HG03025 (cell line): ENCODE measurements around the gene PSMA1.
A peak's percentile ranks its signal among the peaks of the same experiment; 100 is the strongest.
"Not testable (repeated sequence)": the region's sequence is repeated elsewhere in the genome, so short reads cannot be mapped to it uniquely, and the experiment has no call there.

Experiments used
- ATAC-seq: cut with Tn5 transposase; IDR thresholded peaks from one replicate; pipeline ENCODE4 v1.9.1; 2021; ENCODE audit warnings: mild to moderate bottlenecking, moderate library complexity; ENCODE audit not compliant: unreplicated experiment, low FRiP score

Gene PSMA1

DNA sequence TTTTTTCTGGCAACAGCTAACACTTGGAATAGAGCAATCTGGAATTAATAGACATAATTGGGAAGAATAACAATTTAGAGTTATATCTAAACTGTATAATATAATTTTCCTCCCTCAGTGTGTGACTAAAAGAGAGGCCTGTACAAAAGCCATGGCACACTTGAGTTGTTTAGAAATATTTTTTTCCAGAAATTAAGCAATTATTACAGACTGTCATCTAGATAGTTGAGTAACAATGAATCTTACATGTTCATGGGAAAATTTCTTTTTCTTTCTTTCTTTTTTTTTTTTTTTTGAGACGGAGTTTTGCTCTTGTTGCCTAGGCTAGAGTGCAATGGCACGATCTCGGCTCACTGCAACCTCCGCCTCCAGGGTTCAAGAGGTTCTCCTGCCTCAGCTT is 15.0 kb upstream of the PSMA1 start:
- ATAC-seq, result not testable (repeated sequence)

DNA sequence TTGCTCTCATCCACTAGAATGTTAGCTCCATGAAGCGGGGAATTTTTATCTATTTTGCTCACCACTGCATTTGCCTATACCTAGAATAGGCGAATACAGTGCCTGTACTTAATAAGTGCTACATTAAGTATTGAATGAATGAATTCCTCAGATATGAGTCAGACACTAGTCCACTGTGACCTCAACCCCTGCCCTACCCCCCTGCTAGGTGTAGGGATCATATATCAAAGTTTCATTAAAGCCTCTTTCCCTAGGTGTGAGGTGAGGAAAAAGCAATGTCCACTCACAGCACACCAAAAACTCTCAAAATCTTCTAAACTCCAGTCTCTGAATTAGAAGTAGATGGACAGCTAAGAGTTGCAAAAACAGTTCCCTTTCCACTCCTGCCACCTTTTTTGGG is 9.8 kb upstream of the PSMA1 start:
- no peak for ATAC-seq

DNA sequence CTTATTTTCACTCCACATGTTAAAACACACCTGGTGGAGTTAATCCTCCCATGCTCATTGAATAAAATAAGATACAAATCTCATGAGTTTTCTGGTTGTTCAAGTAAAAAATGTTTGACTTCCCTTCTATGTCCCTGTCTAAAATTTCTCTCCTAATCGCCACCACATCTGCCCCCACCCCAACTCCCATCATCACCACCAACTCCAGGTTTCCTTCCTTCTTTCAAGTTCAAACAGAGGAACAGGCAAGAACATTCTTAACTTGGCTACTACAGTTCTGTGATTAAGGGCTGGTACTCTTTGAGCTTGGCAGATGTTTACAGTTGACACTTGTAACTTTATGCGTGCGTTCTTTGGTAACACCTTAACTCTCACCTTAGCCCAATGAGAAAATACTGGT is 9.1 kb upstream of the PSMA1 start:
- no peak for ATAC-seq

DNA sequence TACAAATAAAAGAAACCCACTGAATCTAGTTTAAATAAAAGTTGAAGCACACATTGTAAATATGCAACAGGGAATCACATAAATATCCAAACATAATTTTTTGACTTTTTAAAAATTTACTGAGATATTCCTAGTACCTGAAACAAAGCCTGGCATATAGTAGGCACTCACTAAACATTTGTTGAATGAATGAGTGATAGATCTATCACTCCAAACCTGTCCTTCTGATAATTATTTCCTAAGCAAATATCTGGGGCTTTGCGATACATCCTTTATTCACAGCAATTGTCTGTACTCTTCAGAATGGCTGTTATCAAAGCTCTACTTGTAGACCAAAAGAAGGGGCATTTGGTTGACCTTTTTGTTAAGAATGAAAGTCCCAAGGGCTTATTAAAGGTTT is 2.6 kb upstream of the PSMA1 start:
- no peak for ATAC-seq

DNA sequence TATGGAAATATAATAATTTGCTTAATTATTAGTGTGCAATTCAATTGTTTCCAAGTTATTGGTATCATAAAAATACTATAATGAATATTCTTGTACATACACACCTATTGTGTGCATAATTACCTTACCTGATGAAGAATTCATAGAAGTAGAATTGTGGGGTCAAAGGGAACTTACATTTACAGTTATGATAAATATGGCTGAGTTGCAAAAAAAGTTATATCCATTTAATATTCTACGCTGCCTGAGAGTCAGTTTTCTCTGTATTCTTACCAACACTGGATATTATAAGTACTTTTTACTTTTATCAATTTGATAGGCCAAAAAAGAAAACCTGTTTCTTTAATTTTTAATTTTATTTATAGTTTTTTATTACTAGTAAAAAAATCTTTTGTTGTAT is 2.1 kb upstream of the PSMA1 start:
- ATAC-seq, result no peak

DNA sequence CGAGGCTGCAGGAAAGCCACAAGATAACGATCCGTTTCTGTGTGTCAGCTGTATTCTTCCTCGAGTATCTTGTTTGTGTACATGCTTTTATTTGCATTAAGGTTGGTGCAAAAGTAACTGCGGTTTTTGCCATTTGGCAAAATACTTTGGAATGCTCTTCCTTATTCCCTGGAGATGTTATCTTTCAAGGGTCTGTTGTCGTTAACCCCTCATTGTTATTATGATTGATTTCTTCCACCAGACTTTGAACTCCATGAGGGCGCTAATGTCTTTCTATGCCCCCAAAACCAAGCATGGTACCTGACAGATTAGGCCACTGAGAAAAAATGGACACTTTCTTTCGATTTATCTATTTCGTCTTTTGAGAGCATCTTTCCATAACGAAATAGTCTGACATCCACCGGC is 563 bp upstream of the PSMA1 start:
- ATAC-seq, result no peak

DNA sequence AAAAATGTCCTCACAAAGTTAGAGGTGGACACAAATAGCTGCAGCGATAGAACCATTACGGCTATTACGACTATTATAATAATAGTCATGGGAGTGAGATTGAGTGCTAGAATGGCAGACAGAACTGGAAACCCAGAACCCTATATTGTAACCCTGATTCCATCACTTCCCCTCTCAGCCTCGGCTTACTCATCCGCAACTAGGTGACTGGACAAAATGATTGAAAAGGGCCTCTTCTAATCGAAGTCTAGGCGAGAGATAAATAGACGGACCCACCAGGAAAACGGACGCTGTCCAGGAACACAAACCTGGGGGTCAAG is 629 bp downstream of the PSMA1 start:
- ATAC-seq, result peak; percentile 11

DNA sequence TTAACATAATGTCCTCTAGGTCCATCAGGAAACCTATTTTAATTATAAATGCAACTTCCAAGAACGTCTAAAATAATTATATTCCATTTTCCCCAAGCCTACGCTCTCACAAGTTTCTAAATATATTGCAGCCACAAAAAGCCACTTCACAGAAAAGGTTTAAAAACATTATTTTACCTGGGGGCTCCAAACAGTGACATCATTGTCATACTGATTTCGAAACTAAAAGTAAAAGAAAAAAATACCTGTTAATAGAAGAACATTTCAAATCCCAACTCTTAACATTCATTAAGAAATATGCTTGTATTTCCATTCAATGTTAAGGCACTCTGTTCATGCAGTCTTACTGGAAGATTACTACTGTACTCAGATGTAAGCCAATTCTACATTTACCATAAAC is 1.4 kb downstream of the PSMA1 start:
- no peak for ATAC-seq

DNA sequence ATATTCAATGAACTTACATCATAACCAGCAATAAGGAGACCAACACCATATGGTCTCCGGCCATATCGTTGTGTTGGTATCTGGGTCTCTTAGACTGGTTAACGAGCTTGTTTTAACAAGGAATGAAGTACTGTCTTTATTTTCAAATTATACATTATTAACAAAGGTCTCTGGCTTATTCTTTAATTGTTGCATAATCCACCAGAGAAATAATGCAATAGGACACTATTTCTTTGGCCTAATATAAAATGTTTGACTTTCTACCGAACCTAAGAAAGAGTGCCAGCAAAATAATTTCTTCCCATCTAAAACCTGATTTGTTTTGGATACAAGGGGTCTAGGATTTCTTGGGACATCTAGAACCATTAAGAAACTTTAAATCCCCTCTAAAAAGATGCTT is 6.4 kb downstream of the PSMA1 start:
- ATAC-seq, result no peak

DNA sequence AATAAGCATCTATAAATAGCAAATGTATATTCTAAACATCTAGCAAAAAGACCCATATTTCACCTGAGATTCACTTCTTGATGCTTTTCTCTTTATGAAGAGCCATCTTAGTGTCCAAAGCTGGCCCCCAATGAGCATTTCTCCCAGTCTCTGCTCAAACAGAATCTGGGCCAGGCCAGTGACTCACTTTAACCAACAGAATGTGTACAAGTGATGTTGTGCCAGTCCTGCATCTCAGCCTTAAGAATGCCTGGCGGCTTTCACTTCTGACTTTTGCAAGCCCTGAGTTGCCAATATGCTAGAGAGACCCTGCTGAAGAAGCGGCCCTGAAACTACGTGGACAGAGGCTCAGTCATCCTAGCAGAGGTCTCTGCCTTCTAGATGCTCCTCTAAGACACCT is 13.7 kb downstream of the PSMA1 start:
- ATAC-seq, result no peak

DNA sequence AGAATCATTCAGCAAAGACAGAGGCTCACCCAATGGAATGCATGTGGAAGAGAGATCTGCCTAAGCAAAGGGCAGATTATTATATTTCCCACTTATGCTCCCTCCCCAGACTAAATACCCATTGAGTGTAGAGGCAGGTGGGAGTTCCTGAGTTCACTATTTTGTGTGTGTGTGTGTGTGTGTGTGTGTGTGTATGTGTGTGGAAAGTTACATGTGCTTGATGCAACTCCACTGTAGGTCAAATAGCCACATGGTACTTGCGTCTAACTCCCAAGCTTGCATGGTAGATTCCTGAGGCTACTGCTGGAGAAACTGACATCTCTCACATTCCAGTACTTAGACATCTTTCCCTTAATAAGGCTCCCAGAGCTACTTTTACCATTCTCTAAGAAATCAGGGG is 17.2 kb downstream of the PSMA1 start:
- no peak for ATAC-seq

DNA sequence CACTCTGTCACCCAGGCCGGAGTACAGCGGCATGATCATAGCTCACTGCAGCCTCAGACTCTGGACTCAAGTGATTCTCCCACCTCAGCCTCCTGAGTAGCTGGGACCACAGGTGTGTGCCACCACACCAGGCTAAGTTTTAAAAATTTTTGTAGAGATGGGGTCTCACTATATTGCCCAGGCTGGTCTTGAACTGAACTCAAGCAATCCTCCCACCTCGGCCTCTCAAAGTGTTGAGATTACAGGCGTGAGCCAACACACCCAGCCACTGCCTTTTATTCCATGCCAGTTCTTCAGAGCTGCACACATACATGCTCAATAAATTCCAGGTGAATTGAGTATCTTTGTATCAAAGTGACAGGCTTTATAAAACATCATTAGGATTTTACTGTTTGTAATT is 18.1 kb downstream of the PSMA1 start:
- ATAC-seq, result no peak

DNA sequence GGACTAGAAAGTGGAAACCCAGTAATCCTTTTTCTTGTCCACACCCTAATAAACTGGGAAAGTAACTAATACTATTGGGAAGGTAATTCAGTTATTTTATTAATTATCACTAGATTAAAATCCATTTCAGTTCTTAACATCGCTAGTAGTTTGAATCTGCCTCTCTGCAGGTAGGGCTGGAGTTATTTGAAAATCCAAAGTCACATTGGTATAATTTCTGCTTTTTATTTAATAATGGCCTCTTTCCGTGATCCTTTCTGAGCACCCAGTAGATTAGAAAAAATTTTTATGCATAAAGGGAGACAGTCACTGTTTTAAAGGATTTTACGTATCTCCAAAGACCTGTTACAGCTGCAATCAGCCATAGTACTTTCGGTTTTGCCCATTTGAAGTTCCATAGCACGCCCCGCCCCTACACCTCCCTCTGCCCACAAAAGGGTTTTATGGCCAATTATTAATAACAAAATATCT is 20.0 kb downstream of the PSMA1 start:
- peak; percentile 59 for ATAC-seq

DNA sequence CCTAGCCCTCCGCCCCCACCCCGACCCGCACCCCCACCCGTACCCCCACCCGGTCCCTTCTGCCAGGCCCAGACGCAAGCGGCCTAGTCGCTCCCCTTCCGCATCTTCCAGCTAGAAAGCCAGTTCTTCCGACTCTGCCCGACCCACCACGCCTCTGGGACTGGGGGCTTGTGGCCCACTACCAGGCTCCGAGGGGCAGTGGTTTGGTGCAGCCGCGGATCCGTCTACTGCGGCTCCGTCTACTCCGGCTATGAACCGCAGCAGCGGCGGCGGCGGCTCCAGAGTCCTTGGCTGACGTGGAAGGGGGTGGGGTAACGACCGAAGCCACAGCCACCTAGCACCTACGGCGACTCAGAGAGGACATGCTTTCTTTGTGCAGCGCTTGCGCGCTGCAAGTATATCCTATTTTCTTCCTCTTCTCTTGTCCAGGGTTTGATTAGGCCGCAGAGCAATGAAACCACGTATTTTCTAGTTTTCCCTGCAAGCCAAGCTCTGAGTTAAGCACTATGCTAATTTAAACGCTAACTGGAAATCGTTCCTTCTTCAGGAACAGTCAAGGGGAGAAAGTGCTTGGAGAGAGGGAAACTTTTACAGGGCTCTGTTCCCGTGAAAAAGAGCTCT is 20.5 kb downstream of the PSMA1 start, which contains the start of gene COPB1:
Gene COPB1, minus strand, starts transcription at position 252 of the 621 bp plus-strand sequence. CDS start 883 bp downstream, outside the sequence.
- peak; percentile 85 for ATAC-seq

DNA sequence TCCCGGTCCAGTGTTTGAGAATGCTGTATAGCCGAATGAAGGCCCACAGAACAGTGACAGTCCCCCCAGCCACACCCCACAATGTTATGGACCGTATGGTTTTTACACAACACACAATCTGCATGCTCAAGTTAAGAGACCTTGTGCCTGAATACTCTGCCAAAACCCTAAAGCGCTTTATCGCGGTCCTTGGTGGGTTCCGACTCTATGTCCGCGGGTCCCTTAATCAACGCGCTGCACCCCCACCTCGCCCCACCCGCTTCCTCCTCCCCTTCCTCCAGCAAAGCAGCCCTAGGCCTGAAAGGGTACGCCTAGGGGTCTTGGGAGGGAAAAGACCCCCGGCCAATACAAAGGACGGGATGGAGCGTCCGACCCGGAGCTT is 21.0 kb downstream of the PSMA1 start:
- ATAC-seq, result peak; percentile 7

DNA sequence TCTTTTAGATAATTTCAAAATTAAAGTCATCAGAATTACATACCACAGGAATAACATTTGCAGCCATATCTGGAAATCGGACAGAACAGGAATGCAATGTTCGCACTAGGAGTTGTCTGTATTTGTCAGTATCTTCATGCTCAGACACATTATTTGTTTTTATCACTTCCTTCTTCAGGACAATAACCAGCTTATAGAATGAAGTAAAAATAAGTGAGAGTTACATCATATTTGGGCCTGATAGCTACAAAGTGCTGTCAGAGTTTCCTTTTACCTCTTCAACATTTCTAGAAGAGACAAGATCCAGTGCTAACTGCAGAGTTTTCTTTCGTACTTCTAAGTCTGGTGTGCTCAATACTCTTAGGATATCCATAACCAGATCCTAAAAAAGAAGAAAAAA is 39.5 kb downstream of the PSMA1 start:
- ATAC-seq, result no peak

DNA sequence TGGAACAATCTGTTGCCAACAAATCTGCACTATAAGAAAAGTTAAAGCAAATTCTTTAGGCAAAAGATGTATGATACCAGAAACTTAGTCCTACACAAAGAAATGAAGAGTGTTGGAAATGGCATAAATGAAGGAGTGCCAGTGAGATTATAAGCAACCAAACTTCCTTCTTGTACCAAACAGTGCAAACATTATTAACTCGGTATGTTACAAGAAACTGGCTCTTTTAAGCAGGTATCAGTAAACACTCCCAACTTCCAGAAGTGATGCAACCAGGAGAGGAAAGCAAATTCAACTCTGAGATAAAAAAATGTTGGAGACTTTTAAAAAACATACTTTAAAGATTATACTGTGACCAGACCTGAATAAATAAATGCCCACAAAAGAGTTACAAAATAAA is 49.1 kb downstream of the PSMA1 start:
- ATAC-seq, result no peak

DNA sequence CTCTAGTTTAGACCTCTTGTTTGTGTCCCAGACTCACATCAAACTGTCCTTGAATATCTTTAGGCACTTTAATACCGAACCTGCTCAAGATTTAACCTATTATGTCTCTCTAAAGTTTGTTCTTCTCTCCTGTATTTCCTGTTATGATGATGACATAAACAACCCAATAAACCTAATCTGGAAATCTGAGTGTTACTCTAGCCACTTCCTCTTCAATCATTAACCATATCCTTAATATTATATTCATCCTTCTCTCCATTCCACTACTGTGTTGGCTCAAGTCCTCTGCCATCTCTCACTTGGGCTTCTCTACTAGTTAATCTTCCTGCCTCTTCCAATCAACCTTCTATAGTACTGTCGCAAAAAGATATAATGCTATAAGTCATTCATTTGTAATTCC is 56.6 kb downstream of the PSMA1 start:
- no peak for ATAC-seq

DNA sequence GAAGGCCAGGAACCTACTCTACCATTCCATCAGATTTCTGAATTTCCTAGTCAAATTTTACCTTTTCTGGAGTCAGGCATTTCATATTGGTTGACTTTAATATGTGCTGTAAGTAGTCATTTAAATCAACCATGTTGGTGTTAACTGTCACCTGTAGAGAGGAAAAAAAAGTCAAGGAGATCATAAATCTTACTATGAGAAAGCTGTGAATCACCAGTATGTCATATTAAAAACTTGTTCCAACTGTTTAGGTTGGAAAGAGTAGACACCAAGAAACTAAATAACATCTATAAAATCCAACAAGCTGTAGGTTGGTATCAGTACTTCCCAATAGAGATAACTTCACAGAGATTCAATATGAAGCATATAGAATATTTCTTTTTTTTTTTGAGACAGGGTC is 60.0 kb downstream of the PSMA1 start:
- no peak for ATAC-seq

DNA sequence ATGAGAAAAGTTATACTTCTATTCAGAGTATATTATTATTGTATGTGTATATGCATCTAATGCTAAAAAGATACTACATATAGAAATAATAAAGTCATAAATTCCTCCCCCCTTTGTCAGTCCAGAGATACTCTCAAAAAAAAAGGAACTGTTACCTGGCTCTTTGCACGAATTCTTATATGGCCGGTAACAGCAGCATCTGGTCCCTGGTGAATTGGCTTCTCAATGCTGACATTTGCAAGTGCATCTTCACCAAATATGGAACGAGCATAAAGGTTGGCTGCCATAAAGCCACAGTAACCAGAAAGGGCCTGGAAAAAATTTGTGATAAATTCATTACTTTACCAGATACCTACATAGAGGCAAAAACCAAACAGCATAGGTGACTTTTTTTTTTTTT is 61.8 kb downstream of the PSMA1 start:
- no peak for ATAC-seq

DNA sequence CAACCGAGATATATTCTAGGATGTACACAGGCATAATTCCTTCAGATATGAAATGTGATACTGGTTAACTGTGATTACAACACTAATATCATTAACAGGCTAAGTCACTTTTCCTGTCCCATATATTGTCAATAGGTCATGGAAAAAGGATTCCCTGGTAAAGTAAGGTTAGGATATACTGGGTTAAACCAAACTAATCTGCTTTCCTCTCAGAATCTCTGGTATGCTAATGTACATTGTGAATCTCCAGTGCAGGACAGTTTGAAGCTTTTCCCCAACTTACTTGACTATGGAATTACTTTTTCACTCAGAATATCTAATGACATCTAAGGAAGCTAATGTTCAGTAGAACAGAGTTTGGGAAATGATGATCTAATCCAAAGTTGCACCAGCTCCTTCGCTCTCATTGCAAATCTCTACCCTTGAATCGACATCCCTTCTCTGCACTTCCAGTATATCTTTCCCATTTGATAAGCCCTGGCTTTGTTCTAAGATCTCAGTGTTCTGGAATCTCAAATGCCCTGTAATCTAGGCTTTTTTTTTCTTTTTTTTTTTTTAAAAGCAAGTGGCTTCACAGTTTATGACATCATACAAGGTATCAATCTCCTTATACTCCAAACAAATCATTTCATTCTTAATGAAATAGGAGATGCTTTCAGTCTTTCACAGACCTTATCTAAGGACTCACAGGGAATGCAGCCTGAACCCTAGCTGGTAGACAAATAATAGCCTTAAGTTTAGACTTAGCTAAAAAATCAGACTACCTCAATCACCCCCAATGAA is 64.3 kb downstream of the PSMA1 start:
- ATAC-seq, result no peak
